K562 (cell line): ENCODE measurements around the gene IBA57. TPM values are rescaled to one million over a fixed set of nuclear protein-coding genes. Genes with fewer than 3 reads are reported as not detected.
"Not testable (repeated sequence)": the region's sequence is repeated elsewhere in the genome, so short reads cannot be mapped to it uniquely, and the experiment has no call there.

Source experiments
- ATAC-seq: fragments of 200-7000 bp; cut with Tn5 transposase; 3 replicates; pipeline ENCODE4 v1.9.1; 2020; ENCODE audit warnings: moderate library complexity
- BruUV-seq: library from RNA; stranded (reverse); fragments of 400-500 nt; replicated peaks from 2 replicates; lab custom pipeline; 2021; lab: Mats Ljungman, UMichigan
- CTCF ChIA-PET: fragments of 300-600 bp; formaldehyde crosslinking; extraction: SDS; loops from one replicate; lab custom pipeline; 2021; ENCODE audit warnings: low intra/inter-chr PET ratio; lab: Yijun Ruan, JAX
- POLR2A ChIA-PET: fragments of 300-600, 350-650 bp; sonication (Branson Sonifier 250); formaldehyde crosslinking; extraction: SDS; loops from one replicate; lab custom pipeline; 2021; ENCODE audit warnings: antibody characterized with exemption, inconsistent platforms; lab: Yijun Ruan, JAX
- DNase-seq, 4 experiments: peaks; one replicate each; pipeline versions ENCODE4 v3.0.0 to v3.0.0-alpha.2; 2011 to 2018; ENCODE audit warnings: low spot score in 3 of 4, mixed read lengths in 3 of 4; ENCODE audit errors: extremely low read depth in 1 of 4
- FAIRE-seq: peaks from 2 replicates; lab custom pipeline; 2011; peaks lifted over from hg19 to GRCh38; lab: Jason Lieb, UNC
- H2AFZ ChIP-seq: 2 replicates; pipeline ENCODE4 v1.6.0; 2011; ENCODE audit warnings: low read depth, low read length, control low read depth, inconsistent platforms
- H3K27ac ChIP-seq: fragments of 200-600 bp; 3 replicates; pipeline ENCODE4 v1.8.0; 2011; ENCODE audit warnings: low read depth, mild to moderate bottlenecking, control low read depth, inconsistent platforms, low read length, moderate library complexity, mixed read lengths; ENCODE audit errors: extremely low read depth
- H3K27me3 ChIP-seq, 2 experiments: fragments of 300-600 bp in 1 of 2; 2 replicates in 1 of 2; 3 replicates in 1 of 2; pipeline versions ENCODE4 v1.6.0 to v1.8.0; 2011; ENCODE audit warnings: inconsistent platforms in 2 of 2, low read length in 2 of 2, mild to moderate bottlenecking in 1 of 2, mixed read lengths in 1 of 2, moderate library complexity in 1 of 2; ENCODE audit not compliant: control insufficient read depth in 2 of 2, insufficient read depth in 2 of 2
- H3K36me3 ChIP-seq: fragments of 300-600 bp; 3 replicates; pipeline ENCODE4 v1.8.0; 2011; ENCODE audit warnings: mild to moderate bottlenecking, low read length, inconsistent platforms; ENCODE audit not compliant: control insufficient read depth, insufficient read depth
- H3K4me1 ChIP-seq, 2 experiments: fragments of 200-600 bp in 1 of 2; replicated peaks in 1 of 2; 2 replicates in 1 of 2; 3 replicates in 1 of 2; pipeline versions ENCODE4 v1.5.1 to v1.8.0; 2011; ENCODE audit warnings: inconsistent platforms in 2 of 2, low read length in 2 of 2, mild to moderate bottlenecking in 1 of 2, mixed read lengths in 1 of 2, moderate library complexity in 1 of 2; ENCODE audit not compliant: control insufficient read depth in 2 of 2, insufficient read depth in 2 of 2
- H3K4me2 ChIP-seq: 2 replicates; pipeline ENCODE4 v1.6.1; 2011; ENCODE audit warnings: low read length, control low read depth, inconsistent platforms, mixed read lengths; ENCODE audit not compliant: insufficient read depth
- H3K4me3 ChIP-seq: fragments of 200-600 bp; sonication (generic), shearing (Covaris generic); 2 replicates; pipeline ENCODE4 v1.5.1; 2016; ENCODE audit warnings: control low read depth, inconsistent platforms
- H3K79me2 ChIP-seq: fragments of 200-600 bp; 3 replicates; pipeline ENCODE4 v1.8.0; 2011; ENCODE audit warnings: low read length, inconsistent platforms; ENCODE audit not compliant: control insufficient read depth, insufficient read depth
- H3K9ac ChIP-seq, 2 experiments: 2 replicates each; pipeline versions ENCODE4 v1.6.0 to v1.6.1; 2011; ENCODE audit warnings: low read depth in 2 of 2, low read length in 2 of 2, control low read depth in 1 of 2, inconsistent platforms in 1 of 2, mild to moderate bottlenecking in 1 of 2, mixed read lengths in 1 of 2; ENCODE audit not compliant: insufficient read depth in 1 of 2
- H3K9me1 ChIP-seq: one replicate; pipeline ENCODE4 v1.6.0; 2011; ENCODE audit warnings: inconsistent platforms, mild to moderate bottlenecking, low read length, moderate library complexity; ENCODE audit not compliant: control insufficient read depth, insufficient read depth
- H3K9me3 ChIP-seq: replicated peaks from 2 replicates; pipeline ENCODE4 v1.5.1; 2011; ENCODE audit warnings: low read depth, low read length, inconsistent platforms; ENCODE audit not compliant: control insufficient read depth, insufficient read depth
- H4K20me1 ChIP-seq: replicated peaks from 2 replicates; pipeline ENCODE4 v1.6.1; 2011; ENCODE audit warnings: low read length, inconsistent platforms, mixed read lengths; ENCODE audit not compliant: control insufficient read depth, insufficient read depth
- CBFA2T3 ChIP-seq: fragments of 450-650 bp; IDR thresholded peaks from 2 replicates; pipeline ENCODE4 v1.6.1; 2017
- TFAP4 ChIP-seq: sonication (generic); formaldehyde crosslinking; IDR thresholded peaks from 2 replicates; pipeline ENCODE4 v1.8.0; 2022; ENCODE audit warnings: missing genetic modification reagents, mild to moderate bottlenecking, moderate library complexity, borderline replicate concordance
- ZNF121 ChIP-seq: sonication (generic); formaldehyde crosslinking; conservative IDR thresholded peaks from 2 replicates; pipeline ENCODE4 v1.8.0; 2022; ENCODE audit warnings: missing genetic modification reagents
- WGBS: fragments of 100-300 bp; shearing (Covaris generic); methylation state at CpG from one replicate; pipeline ENCODE4 v1.1.6; 2016; ENCODE audit warnings: low coverage, mixed read lengths; ENCODE audit not compliant: insufficient coverage; ENCODE audit errors: missing lambda C conversion rate; 5-methylcytosine and 5-hydroxymethylcytosine counted together
- in situ Hi-C: fragments of 300-500 bp; cut with MboI; formaldehyde crosslinking; loops from 4 replicates; pipeline ENCODE4 v1.15.0; 2018; ENCODE audit warnings: inconsistent platforms, mixed read lengths
- intact Hi-C: fragments of 100-400 bp; cut with micrococcal nuclease; formaldehyde crosslinking; loops from 2 replicates; pipeline ENCODE4 v1.14.2; 2022
- polyA plus RNA-seq, 8 experiments: library from polyadenylated mRNA; depleted of rRNA in 4 of 8; stranded (reverse) in 5 of 8; unstranded in 3 of 8; fragments of >200 nt; fragmentation: Nextera tagmentation in 2 of 8; fragmentation: Illumina TruSeq in 1 of 8; extraction: Ambion mirVana in 2 of 8; extraction: Trizol in 1 of 8; gene quantifications; 2 replicates each; pipeline versions ENCODE4 v1.2.1 to v1.2.3, GENCODE V29; 2011 to 2014; ENCODE audit warnings: inconsistent platforms in 1 of 8, missing spikeins in 1 of 8
- total RNA-seq, 7 experiments: library from RNA; depleted of rRNA in 6 of 7; stranded (reverse); fragments of >200 nt in 6 of 7; fragmentation: Illumina TruSeq in 2 of 7; extraction: Trizol in 2 of 7; gene quantifications; 2 replicates each; pipeline versions ENCODE4 v1.2.1 to v1.2.3, GENCODE V29; 2011 to 2021; ENCODE audit warnings: low replicate concordance in 1 of 7

Gene IBA57
- total and polyA plus RNA-seq, 9 of the 15 experiments (the other 6 are each of a cell fraction or from before 2014, with no cell fraction given) = 0.77 to 15.5 (median 2.7) TPM

GRCh38 chr1:228226956-228227791, 61.6 kb downstream of the IBA57 start (continued):
- TF ChIP-seq TFAP4 (CRISPR knock-in tag) = peak; percentile 11; the same call in 1 of the 2 replicates
- no peak for TF ChIP-seq CBFA2T3

GRCh38 chr1:228228147-228228546, 62.5 kb downstream of the IBA57 start:
- peak; percentile 47 for TF ChIP-seq ZNF121 (CRISPR knock-in tag)
- H3K27ac ChIP-seq, intact Hi-C loops, H3K9ac ChIP-seq, H4K20me1 ChIP-seq, DNase-seq, H3K79me2 ChIP-seq, ATAC-seq, BruUV-seq, H3K9me3 ChIP-seq, H3K4me2 ChIP-seq, H2AFZ ChIP-seq, H3K4me3 ChIP-seq, H3K27me3 ChIP-seq, H3K9me1 ChIP-seq, FAIRE-seq, H3K36me3 ChIP-seq, H3K4me1 ChIP-seq: not testable (repeated sequence)
- CTCF ChIA-PET = interaction anchor here (0.6 kb wide), 1 partner anchor 302 kb away, joined by 4 read pairs; no protein-coding TSS in a partner anchor
- WGBS = 27% methylated on average over 5 of the region's 5 CpGs
- POLR2A ChIA-PET = interaction anchor here (2.2 kb wide), 1 partner anchor 11 kb away, joined by 13 read pairs; no protein-coding TSS in a partner anchor
- in situ Hi-C loops = loop anchor here (10.0 kb wide), 1 partner anchor 287 kb away; no protein-coding TSS in a partner anchor
